ENCODE measurements around the gene SPDYE4.

- TF ChIP-seq CTCF (IDR thresholded peaks at IDR 0.05) = no peak
- no peak for TF ChIP-seq EZH2 (IDR thresholded peaks at IDR 0.05; ENCODE audit: borderline replicate concordance, insufficient read depth, low read depth, low read length, poor library complexity, severe bottlenecking)
Observed at GRCh38 chr17:8734876-8735275, 23.5 kb downstream of the SPDYE4 start.
